ENCODE data around the gene PAIP2.

Gene PAIP2, protein sequence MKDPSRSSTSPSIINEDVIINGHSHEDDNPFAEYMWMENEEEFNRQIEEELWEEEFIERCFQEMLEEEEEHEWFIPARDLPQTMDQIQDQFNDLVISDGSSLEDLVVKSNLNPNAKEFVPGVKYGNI

GRCh38 chr5:139341689-139342422 lies at the start of gene PAIP2:
PAIP2 (plus strand) TSS chr5:139341854; CDS start chr5:139363785, 21,931 bp downstream.
- Histone ChIP-seq H3K36me3 (ENCODE audit: control insufficient read depth, insufficient read depth, low read length) (no peaks in the 10 kb centered on the region; the same call in 1 of the 2 replicates), H3K4me3 (replicated peaks; ENCODE audit: low read depth, low read length) (peak within 1 kb of the TSS; percentile 99), H3K27me3 (replicated peaks; ENCODE audit: control insufficient read depth, insufficient read depth, low read length) (no peaks in the 10 kb centered on the region)
- TF ChIP-seq, protein P1, sequence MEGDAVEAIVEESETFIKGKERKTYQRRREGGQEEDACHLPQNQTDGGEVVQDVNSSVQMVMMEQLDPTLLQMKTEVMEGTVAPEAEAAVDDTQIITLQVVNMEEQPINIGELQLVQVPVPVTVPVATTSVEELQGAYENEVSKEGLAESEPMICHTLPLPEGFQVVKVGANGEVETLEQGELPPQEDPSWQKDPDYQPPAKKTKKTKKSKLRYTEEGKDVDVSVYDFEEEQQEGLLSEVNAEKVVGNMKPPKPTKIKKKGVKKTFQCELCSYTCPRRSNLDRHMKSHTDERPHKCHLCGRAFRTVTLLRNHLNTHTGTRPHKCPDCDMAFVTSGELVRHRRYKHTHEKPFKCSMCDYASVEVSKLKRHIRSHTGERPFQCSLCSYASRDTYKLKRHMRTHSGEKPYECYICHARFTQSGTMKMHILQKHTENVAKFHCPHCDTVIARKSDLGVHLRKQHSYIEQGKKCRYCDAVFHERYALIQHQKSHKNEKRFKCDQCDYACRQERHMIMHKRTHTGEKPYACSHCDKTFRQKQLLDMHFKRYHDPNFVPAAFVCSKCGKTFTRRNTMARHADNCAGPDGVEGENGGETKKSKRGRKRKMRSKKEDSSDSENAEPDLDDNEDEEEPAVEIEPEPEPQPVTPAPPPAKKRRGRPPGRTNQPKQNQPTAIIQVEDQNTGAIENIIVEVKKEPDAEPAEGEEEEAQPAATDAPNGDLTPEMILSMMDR (IDR thresholded peaks at IDR 0.05; ENCODE audit: insufficient read depth, low read length, poor library complexity, severe bottlenecking) = peak; percentile 92
- peak; percentile 95 for DNase-seq (ENCODE audit: extremely low read depth, insufficient read length)

- Histone ChIP-seq H3K36me3 (ENCODE audit: control insufficient read depth, insufficient read depth, low read length) (no peaks in the 10 kb centered on the region; the same call in 1 of the 2 replicates), H3K27me3 (replicated peaks; ENCODE audit: control insufficient read depth, insufficient read depth, low read length) (no peaks in the 10 kb centered on the region), H3K4me3 (replicated peaks; ENCODE audit: low read depth, low read length) (peak overlapping the region; percentile 96)
- no peak for DNase-seq (ENCODE audit: extremely low read depth, insufficient read length)
- TF ChIP-seq, protein P1 (IDR thresholded peaks at IDR 0.05; ENCODE audit: insufficient read depth, low read length, poor library complexity, severe bottlenecking) = no peak
Measured at GRCh38 chr5:139293202-139293506, 48.5 kb upstream of the PAIP2 start.

GRCh38 chr5:139293507-139294373 lies 47.9 kb upstream of the PAIP2 start, which contains the start of gene MATR3:
MATR3 (plus strand) TSS chr5:139293740; CDS start chr5:139307416, 13,676 bp downstream.
- H3K27me3 ChIP-seq (replicated peaks; ENCODE audit: control insufficient read depth, insufficient read depth, low read length) = no peaks in the 10 kb centered on the region
- peak within 1 kb of the TSS; percentile 96 for H3K4me3 ChIP-seq (replicated peaks; ENCODE audit: low read depth, low read length)
- peak; percentile 94 for DNase-seq (ENCODE audit: extremely low read depth, insufficient read length)
- TF ChIP-seq, protein P1 (IDR thresholded peaks at IDR 0.05; ENCODE audit: insufficient read depth, low read length, poor library complexity, severe bottlenecking) = no peak
- no peaks in the 10 kb centered on the region; the same call in 1 of the 2 replicates for H3K36me3 ChIP-seq (ENCODE audit: control insufficient read depth, insufficient read depth, low read length)

DNA sequence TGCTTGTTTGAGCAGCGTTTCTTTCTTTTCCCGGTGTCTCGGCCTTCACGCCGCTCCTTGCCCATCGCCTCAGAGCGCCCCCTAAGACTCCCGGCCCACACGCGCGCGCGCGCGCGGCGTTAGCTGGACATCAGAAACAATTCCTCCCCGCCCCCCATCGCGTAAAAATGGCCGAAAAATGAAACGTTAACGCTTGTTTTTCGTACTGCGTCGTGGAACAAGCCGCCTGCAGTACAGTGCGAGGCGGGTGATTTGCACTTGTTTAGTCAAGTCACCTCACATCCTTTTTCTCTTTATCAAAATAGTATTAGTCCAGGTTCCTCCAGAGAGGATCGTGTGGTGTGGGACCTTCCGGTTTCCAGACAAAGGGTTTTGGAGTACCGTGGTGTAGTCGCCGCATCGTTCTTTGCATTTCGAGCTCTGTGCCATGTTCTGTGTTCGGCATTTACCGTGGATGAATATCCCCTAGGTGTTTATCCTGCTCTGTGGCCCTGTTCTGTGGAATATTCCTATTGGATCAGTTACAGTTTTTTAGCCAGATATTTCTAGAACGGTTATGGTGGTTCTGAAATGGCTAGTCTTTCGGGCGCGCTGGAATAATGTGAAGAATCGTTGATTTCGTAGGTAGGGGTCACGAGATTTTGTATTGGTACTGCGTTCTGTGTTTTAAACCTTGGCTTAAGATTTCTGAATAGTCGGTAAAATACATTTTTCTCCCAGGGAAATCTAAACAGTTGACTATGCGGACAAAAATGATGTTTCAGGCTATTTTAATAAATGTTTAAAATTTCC lies 47.1 kb upstream of the PAIP2 start:
- TF ChIP-seq, protein P1 (IDR thresholded peaks at IDR 0.05; ENCODE audit: insufficient read depth, low read length, poor library complexity, severe bottlenecking) = peak; percentile 57
- Histone ChIP-seq H3K36me3 (ENCODE audit: control insufficient read depth, insufficient read depth, low read length) (no peaks in the 10 kb centered on the region; the same call in 1 of the 2 replicates), H3K27me3 (replicated peaks; ENCODE audit: control insufficient read depth, insufficient read depth, low read length) (no peaks in the 10 kb centered on the region), H3K4me3 (replicated peaks; ENCODE audit: low read depth, low read length) (peak overlapping the region; percentile 96)
- peak; percentile 84 for DNase-seq (ENCODE audit: extremely low read depth, insufficient read length)

GRCh38 chr5:139295346-139296057 lies 46.2 kb upstream of the PAIP2 start:
- H3K36me3 ChIP-seq (ENCODE audit: control insufficient read depth, insufficient read depth, low read length) = no peaks in the 10 kb centered on the region; the same call in 1 of the 2 replicates
- DNase-seq (ENCODE audit: extremely low read depth, insufficient read length) = no peak
- TF ChIP-seq, protein P1 (IDR thresholded peaks at IDR 0.05; ENCODE audit: insufficient read depth, low read length, poor library complexity, severe bottlenecking) = no peak
- no peaks in the 10 kb centered on the region for H3K27me3 ChIP-seq (replicated peaks; ENCODE audit: control insufficient read depth, insufficient read depth, low read length)
- peak overlapping the region; percentile 96 for H3K4me3 ChIP-seq (replicated peaks; ENCODE audit: low read depth, low read length)
